Astrocyte (in vitro differentiated cells and primary cell): ENCODE measurements around the gene BRINP2. TPM values are rescaled to one million over a fixed set of nuclear protein-coding genes. Genes with fewer than 3 reads are reported as not detected.
A peak's percentile ranks its signal among the peaks of the same experiment; 100 is the strongest.

Experiments used
- DNase-seq: peaks from one replicate; pipeline ENCODE4 v3.0.0-alpha.2; 2010; ENCODE audit warnings: low read depth
- FAIRE-seq: peaks from 2 replicates; lab custom pipeline; 2011; peaks lifted over from hg19 to GRCh38; lab: Jason Lieb, UNC
- H2AFZ ChIP-seq: 2 replicates; pipeline ENCODE4 v1.6.0; 2012; ENCODE audit warnings: low read depth, low read length, inconsistent platforms
- H3K27ac ChIP-seq: 2 replicates; pipeline ENCODE4 v1.5.1; 2011; ENCODE audit warnings: low read depth, low read length, inconsistent platforms
- H3K27me3 ChIP-seq: 2 replicates; pipeline ENCODE4 v1.6.0; 2011; ENCODE audit warnings: low read length, inconsistent platforms; ENCODE audit not compliant: insufficient read depth
- H3K36me3 ChIP-seq: 2 replicates; pipeline ENCODE4 v1.5.1; 2011; ENCODE audit warnings: low read length, inconsistent platforms; ENCODE audit not compliant: insufficient read depth
- H3K4me1 ChIP-seq: 2 replicates; pipeline ENCODE4 v1.5.1; 2011; ENCODE audit warnings: low read length, inconsistent platforms; ENCODE audit not compliant: insufficient read depth
- H3K4me2 ChIP-seq: 2 replicates; pipeline ENCODE4 v1.6.0; 2012; ENCODE audit warnings: low read length, inconsistent platforms
- H3K4me3 ChIP-seq: 2 replicates; pipeline ENCODE4 v1.5.1; 2011; ENCODE audit warnings: low read depth, mild to moderate bottlenecking, low read length, inconsistent platforms; ENCODE audit not compliant: insufficient read depth
- H3K79me2 ChIP-seq: 2 replicates; pipeline ENCODE4 v1.6.0; 2012; ENCODE audit warnings: mild to moderate bottlenecking, low read length, inconsistent platforms; ENCODE audit not compliant: insufficient read depth
- H3K9ac ChIP-seq: 2 replicates; pipeline ENCODE4 v1.6.0; 2012; ENCODE audit warnings: mild to moderate bottlenecking, low read length, inconsistent platforms
- H3K9me3 ChIP-seq: 2 replicates; pipeline ENCODE4 v1.5.1; 2012; ENCODE audit warnings: low read depth, mild to moderate bottlenecking, low read length, inconsistent platforms; ENCODE audit not compliant: insufficient read depth
- H4K20me1 ChIP-seq: 2 replicates; pipeline ENCODE4 v1.6.0; 2012; ENCODE audit warnings: low read length, inconsistent platforms; ENCODE audit not compliant: insufficient read depth
- H3K27ac Mint-ChIP-seq: one replicate; pipeline ENCODE4 v1.8.0; 2021; ENCODE audit warnings: mild to moderate bottlenecking, mixed read lengths; ENCODE audit not compliant: unreplicated experiment
- H3K27me3 Mint-ChIP-seq: one replicate; pipeline ENCODE4 v1.8.0; 2021; ENCODE audit warnings: low read depth, mixed read lengths; ENCODE audit not compliant: unreplicated experiment
- H3K36me3 Mint-ChIP-seq: one replicate; pipeline ENCODE4 v1.8.0; 2021; ENCODE audit warnings: low read depth, mixed read lengths; ENCODE audit not compliant: unreplicated experiment
- H3K4me1 Mint-ChIP-seq: one replicate; pipeline ENCODE4 v1.8.0; 2021; ENCODE audit warnings: low read depth, mixed read lengths; ENCODE audit not compliant: unreplicated experiment
- H3K4me3 Mint-ChIP-seq: one replicate; pipeline ENCODE4 v1.8.0; 2021; ENCODE audit warnings: mild to moderate bottlenecking, moderate library complexity, mixed read lengths; ENCODE audit not compliant: unreplicated experiment
- H3K9me3 Mint-ChIP-seq: one replicate; pipeline ENCODE4 v1.8.0; 2021; ENCODE audit warnings: mild to moderate bottlenecking, mixed read lengths; ENCODE audit not compliant: unreplicated experiment
- EZH2 ChIP-seq: IDR thresholded peaks from 2 replicates; pipeline ENCODE4 v1.6.1; 2012; ENCODE audit warnings: mild to moderate bottlenecking, low read length, inconsistent platforms; ENCODE audit not compliant: insufficient read depth
- total RNA-seq: library from RNA; stranded (reverse); gene quantifications from 2 replicates; pipeline ENCODE4 v1.2.1, GENCODE V29; 2021
- TF ChIP-seq, protein P1 (sequence below): IDR thresholded peaks from 2 replicates; pipeline ENCODE4 v1.5.1; 2011; ENCODE audit warnings: low read depth, mild to moderate bottlenecking, inconsistent platforms, low read length, moderate library complexity; ENCODE audit not compliant: insufficient read depth

The BRINP2 gene
- total RNA-seq, 1 donor from 2014 or later = not detected

DNA sequence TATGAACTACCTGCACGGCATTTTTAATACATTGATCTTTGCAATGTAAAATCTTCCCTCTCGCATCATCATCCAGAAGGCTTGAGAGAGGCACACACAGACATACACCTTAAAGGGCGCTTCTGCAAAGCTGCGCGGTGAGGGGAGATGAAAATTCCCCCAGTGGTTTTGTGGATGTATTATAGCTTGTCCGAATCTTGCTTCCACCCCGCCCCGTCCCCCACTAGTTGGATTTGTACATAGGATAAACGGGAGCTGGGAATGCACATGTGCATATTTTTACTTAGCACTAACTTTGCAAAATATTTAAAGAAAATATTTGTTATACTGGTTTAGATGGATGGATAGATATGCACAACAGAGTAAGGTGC lies 5.7 kb upstream of the BRINP2 start:
- peaks cover 57% of the 10 kb centered on the region for H3K27me3 ChIP-seq
- TF ChIP-seq EZH2 = no peak
- TF ChIP-seq, protein P1, sequence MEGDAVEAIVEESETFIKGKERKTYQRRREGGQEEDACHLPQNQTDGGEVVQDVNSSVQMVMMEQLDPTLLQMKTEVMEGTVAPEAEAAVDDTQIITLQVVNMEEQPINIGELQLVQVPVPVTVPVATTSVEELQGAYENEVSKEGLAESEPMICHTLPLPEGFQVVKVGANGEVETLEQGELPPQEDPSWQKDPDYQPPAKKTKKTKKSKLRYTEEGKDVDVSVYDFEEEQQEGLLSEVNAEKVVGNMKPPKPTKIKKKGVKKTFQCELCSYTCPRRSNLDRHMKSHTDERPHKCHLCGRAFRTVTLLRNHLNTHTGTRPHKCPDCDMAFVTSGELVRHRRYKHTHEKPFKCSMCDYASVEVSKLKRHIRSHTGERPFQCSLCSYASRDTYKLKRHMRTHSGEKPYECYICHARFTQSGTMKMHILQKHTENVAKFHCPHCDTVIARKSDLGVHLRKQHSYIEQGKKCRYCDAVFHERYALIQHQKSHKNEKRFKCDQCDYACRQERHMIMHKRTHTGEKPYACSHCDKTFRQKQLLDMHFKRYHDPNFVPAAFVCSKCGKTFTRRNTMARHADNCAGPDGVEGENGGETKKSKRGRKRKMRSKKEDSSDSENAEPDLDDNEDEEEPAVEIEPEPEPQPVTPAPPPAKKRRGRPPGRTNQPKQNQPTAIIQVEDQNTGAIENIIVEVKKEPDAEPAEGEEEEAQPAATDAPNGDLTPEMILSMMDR = no peak
- H3K4me1 ChIP-seq = no peaks in the 10 kb centered on the region
- no peaks in the 10 kb centered on the region for H3K9me3 ChIP-seq
- H3K36me3 Mint-ChIP-seq = no peaks in the 10 kb centered on the region
- peaks cover 52% of the 10 kb centered on the region for H3K27me3 Mint-ChIP-seq
- no peaks in the 10 kb centered on the region for H3K4me1 Mint-ChIP-seq
- no peak overlapping the region for H3K27ac Mint-ChIP-seq
- H4K20me1 ChIP-seq = no peaks in the 10 kb centered on the region
- H3K79me2 ChIP-seq = no peaks in the 10 kb centered on the region
- H3K9ac ChIP-seq = no peak overlapping the region
- DNase-seq (no peak), FAIRE-seq (no peak)
- no peaks in the 10 kb centered on the region for H3K9me3 Mint-ChIP-seq
- H3K36me3 ChIP-seq = no peaks in the 10 kb centered on the region
- peak overlapping the region; percentile 77 for H3K4me3 Mint-ChIP-seq
- H3K4me3 ChIP-seq = peak overlapping the region; percentile 66
- H3K27ac ChIP-seq = no peak overlapping the region
- H3K4me2 ChIP-seq = peak overlapping the region; percentile 88
- peak overlapping the region; percentile 50 for H2AFZ ChIP-seq

DNA sequence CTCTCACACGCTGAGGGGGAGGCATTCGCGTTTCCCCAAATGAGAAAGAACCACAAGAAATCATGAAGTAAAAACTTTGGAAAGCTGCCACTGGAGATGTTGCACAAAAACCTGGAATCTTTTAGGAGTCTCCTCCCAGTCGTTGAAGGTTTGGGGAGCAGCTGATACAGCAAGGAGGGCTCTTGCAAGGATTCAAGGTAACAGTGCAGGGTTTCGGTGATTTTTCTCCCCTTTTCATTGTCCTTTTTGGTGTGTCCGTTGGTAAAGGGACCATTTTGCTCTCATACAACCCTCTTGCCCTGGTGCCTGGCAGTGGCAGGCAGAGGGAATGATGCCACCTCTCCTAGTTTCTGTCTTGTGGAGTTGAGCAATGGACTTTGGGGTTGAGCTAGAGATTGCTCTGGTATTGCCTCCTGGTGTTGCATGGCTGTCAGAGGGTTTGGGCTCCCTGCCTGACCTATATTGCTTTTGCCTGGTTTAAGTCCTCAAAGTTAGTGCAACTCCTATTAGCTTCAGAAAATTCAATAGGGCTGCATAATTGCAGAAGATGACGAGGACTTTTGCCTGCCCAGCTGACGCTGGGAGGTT lies 872 bp downstream of the BRINP2 start:
- Mint-ChIP-seq H3K36me3 (no peaks in the 10 kb centered on the region), H3K4me1 (no peaks in the 10 kb centered on the region), H3K4me3 (no peak overlapping the region), H3K27ac (no peak overlapping the region), H3K9me3 (no peaks in the 10 kb centered on the region), H3K27me3 (peaks cover 3% of the 10 kb centered on the region)
- Histone ChIP-seq H3K9ac (no peak overlapping the region), H3K27me3 (peaks cover 64% of the 10 kb centered on the region), H3K79me2 (no peaks in the 10 kb centered on the region), H3K36me3 (no peaks in the 10 kb centered on the region), H3K4me1 (peaks cover 6% of the 10 kb centered on the region), H3K4me3 (no peak overlapping the region), H3K4me2 (peak overlapping the region; percentile 89), H3K27ac (no peak overlapping the region), H2AFZ (peak overlapping the region; percentile 54), H4K20me1 (no peaks in the 10 kb centered on the region), H3K9me3 (no peaks in the 10 kb centered on the region)
- no peak for DNase-seq
- no peak for FAIRE-seq
- no peak for TF ChIP-seq EZH2
- TF ChIP-seq, protein P1 = no peak

DNA sequence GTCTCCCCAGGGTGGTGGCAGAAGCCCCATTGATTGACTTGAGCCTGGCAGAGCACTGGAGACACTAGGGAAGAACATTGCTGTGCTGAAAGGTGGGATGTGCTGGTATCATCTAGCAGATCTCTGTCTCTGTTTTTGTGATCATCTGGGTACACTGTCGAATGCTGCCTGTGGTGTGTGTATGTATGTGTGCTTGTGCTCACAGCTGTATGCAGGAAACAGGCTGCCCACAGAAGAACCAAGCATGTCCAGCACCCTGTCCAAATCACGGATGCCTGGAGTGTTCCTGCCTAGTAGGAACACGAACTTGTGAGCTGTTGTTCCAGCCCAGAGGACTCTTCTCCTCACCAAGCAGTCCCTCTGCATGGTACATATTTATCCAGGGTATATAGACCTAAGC lies 1.5 kb downstream of the BRINP2 start:
- H3K27me3 ChIP-seq = peaks cover 61% of the 10 kb centered on the region
- DNase-seq = no peak

More for the DNA sequence above, 1.5 kb downstream of the BRINP2 start:
- Mint-ChIP-seq H3K9me3 (no peaks in the 10 kb centered on the region), H3K27ac (no peak overlapping the region), H3K36me3 (no peaks in the 10 kb centered on the region), H3K4me3 (no peak overlapping the region), H3K27me3 (peaks cover 7% of the 10 kb centered on the region), H3K4me1 (no peaks in the 10 kb centered on the region)
- H3K4me2 ChIP-seq = no peak overlapping the region
- no peaks in the 10 kb centered on the region for H4K20me1 ChIP-seq
- H3K4me1 ChIP-seq = peaks cover 6% of the 10 kb centered on the region
- H3K79me2 ChIP-seq = no peaks in the 10 kb centered on the region
- no peak overlapping the region for H3K9ac ChIP-seq
- no peak for FAIRE-seq
- H3K4me3 ChIP-seq = no peak overlapping the region
- TF ChIP-seq, protein P1 = no peak
- TF ChIP-seq EZH2 = no peak
- no peak overlapping the region for H3K27ac ChIP-seq
- no peak overlapping the region for H2AFZ ChIP-seq
- no peaks in the 10 kb centered on the region for H3K9me3 ChIP-seq
- no peaks in the 10 kb centered on the region for H3K36me3 ChIP-seq
